PFSK-1 (cell line): ENCODE measurements around the gene WDR62. TPM values are rescaled to one million over a fixed set of nuclear protein-coding genes. Genes with fewer than 3 reads are reported as not detected.
A peak's percentile ranks its signal among the peaks of the same experiment; 100 is the strongest.

ENCODE experiments used
- FOXP2 ChIP-seq: optimal IDR thresholded peaks from 2 replicates; pipeline ENCODE3; 2011; ENCODE audit warnings: borderline replicate concordance, control low read depth, inconsistent platforms; ENCODE audit not compliant: insufficient read depth; ENCODE audit errors: extremely low read length, extremely low read depth
- POLR2AphosphoS5 ChIP-seq: IDR thresholded peaks from 2 replicates; pipeline ENCODE4 v1.6.1; 2012; ENCODE audit warnings: low read depth, mild to moderate bottlenecking, control low read depth, low read length, moderate library complexity
- SIN3A ChIP-seq: IDR thresholded peaks from 2 replicates; pipeline ENCODE4 v1.6.1; 2012; ENCODE audit warnings: mild to moderate bottlenecking, low read length, moderate library complexity, borderline replicate concordance; ENCODE audit not compliant: insufficient read depth
- TAF1 ChIP-seq: IDR thresholded peaks from 2 replicates; pipeline ENCODE4 v1.6.1; 2012; ENCODE audit warnings: low read length, control low read depth, borderline replicate concordance; ENCODE audit not compliant: insufficient read depth
- polyA plus RNA-seq: library from polyadenylated mRNA; unstranded; fragments of >200 nt; gene quantifications from one replicate; pipeline ENCODE4 v1.2.1, GENCODE V29; 2012; ENCODE audit warnings: low read depth, missing spikeins; ENCODE audit not compliant: insufficient read length
- TF ChIP-seq, protein P1 (sequence below), 2 experiments: IDR thresholded peaks; 2 replicates each; pipeline versions ENCODE4 v1.6.1 to v1.8.0; 2011 to 2012; ENCODE audit warnings: low read depth in 2 of 2, low read length in 2 of 2, control low read depth in 1 of 2, inconsistent platforms in 1 of 2, mild to moderate bottlenecking in 1 of 2, moderate library complexity in 1 of 2; ENCODE audit not compliant: insufficient read depth in 1 of 2

WDR62 gene
- polyA plus RNA-seq, result 13.6 TPM

DNA sequence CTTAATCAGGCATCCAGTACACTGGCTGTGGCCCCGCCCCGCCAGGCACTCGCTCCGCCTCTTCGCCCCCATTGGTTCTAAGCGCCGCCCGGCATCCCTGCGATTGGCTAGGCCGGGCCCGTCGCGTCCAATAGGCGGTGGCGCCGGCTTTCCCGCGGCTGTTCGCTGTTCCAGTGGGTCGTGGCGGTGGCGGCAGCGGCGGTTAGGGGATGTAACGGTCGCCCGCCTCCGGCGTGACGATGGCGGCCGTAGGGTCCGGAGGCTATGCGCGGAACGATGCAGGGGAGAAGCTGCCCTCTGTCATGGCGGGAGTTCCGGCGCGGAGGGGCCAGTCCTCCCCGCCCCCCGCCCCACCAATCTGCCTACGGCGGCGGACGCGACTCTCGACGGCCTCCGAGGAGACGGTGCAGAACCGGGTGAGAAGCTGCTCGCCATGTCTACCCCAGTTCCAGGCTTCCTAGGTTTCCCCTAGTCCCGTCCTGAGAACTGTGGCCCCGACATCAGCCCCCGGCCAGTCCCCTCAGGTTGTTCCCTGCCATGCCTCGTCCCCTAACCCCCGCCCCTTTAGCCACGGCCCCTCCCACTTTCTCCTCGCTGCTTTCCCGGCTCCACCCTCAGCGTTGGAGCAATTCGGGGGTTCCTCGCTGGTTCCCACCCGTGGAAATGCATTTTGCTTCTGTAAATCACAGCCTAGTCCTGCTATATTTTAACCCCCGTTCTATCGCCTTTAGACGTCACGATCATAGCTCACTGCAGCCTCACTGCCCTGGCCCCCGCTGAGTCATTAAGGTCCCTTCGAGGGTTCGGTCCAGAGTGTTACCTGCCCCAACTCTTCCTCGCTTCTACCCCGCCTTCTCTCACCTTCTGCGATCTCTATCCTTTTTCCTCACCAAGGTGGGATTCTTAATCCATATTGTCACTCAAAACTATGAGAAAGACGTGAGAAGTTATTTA, at the start of gene WDR62:
Gene WDR62, plus strand, starts transcription at position 165 of the 954 bp plus-strand sequence. Its CDS starts 75 bp downstream, at position 240.
- TF ChIP-seq FOXP2 (no peak), SIN3A (0 out of 2 replicates have a peak, but pooled peaks have one; percentile 10), TAF1 (0 out of 2 replicates have a peak, but pooled peaks have one; percentile 12), POLR2AphosphoS5 (peak; percentile 69; the same call in 1 of the 2 replicates)
- TF ChIP-seq, protein P1, sequence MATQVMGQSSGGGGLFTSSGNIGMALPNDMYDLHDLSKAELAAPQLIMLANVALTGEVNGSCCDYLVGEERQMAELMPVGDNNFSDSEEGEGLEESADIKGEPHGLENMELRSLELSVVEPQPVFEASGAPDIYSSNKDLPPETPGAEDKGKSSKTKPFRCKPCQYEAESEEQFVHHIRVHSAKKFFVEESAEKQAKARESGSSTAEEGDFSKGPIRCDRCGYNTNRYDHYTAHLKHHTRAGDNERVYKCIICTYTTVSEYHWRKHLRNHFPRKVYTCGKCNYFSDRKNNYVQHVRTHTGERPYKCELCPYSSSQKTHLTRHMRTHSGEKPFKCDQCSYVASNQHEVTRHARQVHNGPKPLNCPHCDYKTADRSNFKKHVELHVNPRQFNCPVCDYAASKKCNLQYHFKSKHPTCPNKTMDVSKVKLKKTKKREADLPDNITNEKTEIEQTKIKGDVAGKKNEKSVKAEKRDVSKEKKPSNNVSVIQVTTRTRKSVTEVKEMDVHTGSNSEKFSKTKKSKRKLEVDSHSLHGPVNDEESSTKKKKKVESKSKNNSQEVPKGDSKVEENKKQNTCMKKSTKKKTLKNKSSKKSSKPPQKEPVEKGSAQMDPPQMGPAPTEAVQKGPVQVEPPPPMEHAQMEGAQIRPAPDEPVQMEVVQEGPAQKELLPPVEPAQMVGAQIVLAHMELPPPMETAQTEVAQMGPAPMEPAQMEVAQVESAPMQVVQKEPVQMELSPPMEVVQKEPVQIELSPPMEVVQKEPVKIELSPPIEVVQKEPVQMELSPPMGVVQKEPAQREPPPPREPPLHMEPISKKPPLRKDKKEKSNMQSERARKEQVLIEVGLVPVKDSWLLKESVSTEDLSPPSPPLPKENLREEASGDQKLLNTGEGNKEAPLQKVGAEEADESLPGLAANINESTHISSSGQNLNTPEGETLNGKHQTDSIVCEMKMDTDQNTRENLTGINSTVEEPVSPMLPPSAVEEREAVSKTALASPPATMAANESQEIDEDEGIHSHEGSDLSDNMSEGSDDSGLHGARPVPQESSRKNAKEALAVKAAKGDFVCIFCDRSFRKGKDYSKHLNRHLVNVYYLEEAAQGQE (IDR thresholded peaks at IDR 0.05; ENCODE audit: insufficient read depth in 1 of 2, low read depth in 2 of 2, low read length in 2 of 2), result no peak

DNA sequence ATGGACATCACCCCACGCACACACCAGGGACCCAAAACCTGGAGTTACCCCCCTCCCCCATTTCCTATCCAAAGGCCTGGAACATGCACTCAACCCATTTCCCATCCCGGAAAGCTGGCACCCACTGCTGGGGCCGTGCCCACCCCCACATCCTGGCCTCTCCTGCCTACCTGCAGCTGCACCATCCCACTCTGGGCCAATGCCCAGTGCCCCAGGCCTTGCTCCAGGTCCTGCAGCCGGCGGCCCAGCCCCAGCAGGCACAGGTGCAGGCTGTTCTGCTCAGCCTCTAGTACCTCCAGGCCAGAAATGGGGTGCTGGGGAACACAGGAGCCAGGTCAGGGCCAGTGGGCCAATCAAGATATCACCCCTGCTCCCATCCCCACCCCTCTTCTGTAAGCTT, 47.7 kb upstream of the WDR62 start:
- no peak for TF ChIP-seq FOXP2

DNA sequence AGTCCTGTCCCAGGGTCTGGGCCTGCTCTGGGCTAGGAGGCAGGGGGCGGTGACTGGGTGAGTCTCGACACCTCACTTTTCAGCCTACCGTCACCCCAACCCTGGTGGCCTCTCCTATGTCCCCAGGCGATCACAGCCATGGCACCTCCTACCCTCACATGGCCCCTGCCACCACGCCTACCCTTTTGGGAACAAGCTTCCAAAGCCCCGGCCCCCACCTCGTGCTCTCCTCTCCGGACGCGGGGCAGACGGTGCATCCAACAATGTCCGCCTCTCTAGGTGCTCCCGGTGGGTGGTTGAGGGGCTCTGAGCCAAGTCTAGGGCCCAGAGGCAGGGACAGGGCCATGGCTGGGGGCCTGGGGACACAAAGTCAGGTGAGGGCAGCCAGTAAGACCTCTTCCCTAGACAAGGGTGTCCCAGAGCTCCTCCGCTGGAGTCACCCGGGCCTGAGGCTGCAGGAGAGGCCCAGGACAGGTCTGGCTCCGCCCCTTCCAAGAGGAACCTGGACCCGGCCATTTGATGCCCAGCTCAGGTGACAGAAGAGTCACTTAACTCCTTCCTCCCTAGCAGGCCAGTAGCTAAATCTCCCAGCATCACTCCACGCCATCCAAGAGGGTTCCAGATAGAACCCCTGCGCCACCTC, 46.2 kb upstream of the WDR62 start, which contains the start of gene SYNE4:
Gene SYNE4, minus strand, starts transcription at position 478 of the 643 bp plus-strand sequence. Its CDS starts 132 bp downstream, at position 346.
- no peak for TF ChIP-seq POLR2AphosphoS5
- no peak for TF ChIP-seq SIN3A
- TF ChIP-seq, protein P1 (IDR thresholded peaks at IDR 0.05; ENCODE audit: insufficient read depth in 1 of 2, low read depth in 2 of 2, low read length in 2 of 2), result no peak
- no peak for TF ChIP-seq FOXP2
- no peak for TF ChIP-seq TAF1

DNA sequence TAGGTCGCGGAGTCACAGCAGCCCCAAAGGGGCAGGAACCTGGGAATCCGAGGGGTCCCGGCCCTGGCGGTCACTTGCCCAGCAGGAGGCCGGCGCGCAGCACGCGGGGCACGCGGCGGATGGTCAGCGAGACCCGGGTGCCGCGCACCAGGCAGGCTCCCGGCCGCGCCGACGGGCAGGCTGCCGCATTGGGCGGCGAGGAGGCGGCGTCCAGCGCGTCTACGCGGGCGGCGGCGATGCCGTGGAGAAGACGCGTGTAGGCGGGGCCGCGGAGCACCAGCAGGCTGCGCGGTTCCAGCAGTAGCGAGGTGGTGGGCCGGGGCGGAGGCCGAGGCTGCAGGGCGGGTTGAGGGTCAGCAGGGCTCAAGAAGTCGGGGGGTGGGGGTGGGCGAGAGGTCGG, 45.5 kb upstream of the WDR62 start:
- no peak for TF ChIP-seq SIN3A
- TF ChIP-seq POLR2AphosphoS5, result no peak
- TF ChIP-seq FOXP2, result no peak
- TF ChIP-seq, protein P1 (IDR thresholded peaks at IDR 0.05; ENCODE audit: insufficient read depth in 1 of 2, low read depth in 2 of 2, low read length in 2 of 2), result no peak
- no peak for TF ChIP-seq TAF1

DNA sequence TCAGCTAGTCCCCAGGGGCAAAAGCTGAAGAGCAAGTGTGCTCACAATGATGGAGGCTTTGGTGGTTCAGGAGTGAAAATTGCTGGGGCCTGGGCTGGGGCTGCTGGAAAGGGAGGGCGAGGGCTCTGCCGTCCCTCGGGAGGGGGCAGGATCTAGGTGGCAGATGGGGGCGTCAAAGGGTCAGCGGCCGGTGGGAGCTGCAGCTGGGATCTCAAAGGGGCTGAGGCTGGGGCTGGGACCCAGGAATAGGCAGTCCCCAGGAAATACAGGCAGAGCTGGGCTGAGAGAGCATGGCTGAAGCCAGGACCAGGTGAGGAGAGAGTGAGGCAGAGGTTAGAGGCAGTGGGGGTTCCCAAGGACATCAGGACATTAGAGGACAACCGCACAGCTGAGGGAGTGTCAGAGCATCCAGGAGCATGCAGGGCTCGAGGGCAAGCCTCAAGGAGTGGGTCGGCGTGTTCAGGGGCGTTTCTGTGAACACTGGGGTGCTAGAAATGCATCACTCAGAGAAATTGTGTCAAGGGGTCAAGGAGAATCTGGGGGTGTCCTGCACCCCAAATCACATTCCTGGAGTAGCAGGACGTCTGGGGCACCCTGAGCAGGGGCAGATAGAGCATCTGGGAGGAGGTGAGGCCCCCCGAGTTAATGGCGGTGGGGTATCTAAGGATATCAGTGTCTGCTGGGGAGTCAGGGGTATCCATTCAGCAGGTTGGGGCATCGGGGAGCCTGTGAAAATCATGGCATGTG, 44.9 kb upstream of the WDR62 start:
- TF ChIP-seq TAF1 (no peak), FOXP2 (no peak), SIN3A (no peak), POLR2AphosphoS5 (no peak)
- TF ChIP-seq, protein P1 (IDR thresholded peaks at IDR 0.05; ENCODE audit: insufficient read depth in 1 of 2, low read depth in 2 of 2, low read length in 2 of 2), result no peak
